C4-2B (cell line): Measurements from ENCODE around the gene TAOK1.

Experiments
- H3K27ac ChIP-seq: fragments of 450-650 bp; 2 replicates; pipeline ENCODE4 v1.5.1; 2017
- CTCF ChIP-seq: fragments of 450-650 bp; conservative IDR thresholded peaks from 2 replicates; pipeline ENCODE4 v1.5.1; 2017; ENCODE audit warnings: mild to moderate bottlenecking
- ZFX ChIP-seq: fragments of 450-650 bp; IDR thresholded peaks from 2 replicates; pipeline ENCODE4 v1.6.1; 2017

TAOK1 gene

DNA sequence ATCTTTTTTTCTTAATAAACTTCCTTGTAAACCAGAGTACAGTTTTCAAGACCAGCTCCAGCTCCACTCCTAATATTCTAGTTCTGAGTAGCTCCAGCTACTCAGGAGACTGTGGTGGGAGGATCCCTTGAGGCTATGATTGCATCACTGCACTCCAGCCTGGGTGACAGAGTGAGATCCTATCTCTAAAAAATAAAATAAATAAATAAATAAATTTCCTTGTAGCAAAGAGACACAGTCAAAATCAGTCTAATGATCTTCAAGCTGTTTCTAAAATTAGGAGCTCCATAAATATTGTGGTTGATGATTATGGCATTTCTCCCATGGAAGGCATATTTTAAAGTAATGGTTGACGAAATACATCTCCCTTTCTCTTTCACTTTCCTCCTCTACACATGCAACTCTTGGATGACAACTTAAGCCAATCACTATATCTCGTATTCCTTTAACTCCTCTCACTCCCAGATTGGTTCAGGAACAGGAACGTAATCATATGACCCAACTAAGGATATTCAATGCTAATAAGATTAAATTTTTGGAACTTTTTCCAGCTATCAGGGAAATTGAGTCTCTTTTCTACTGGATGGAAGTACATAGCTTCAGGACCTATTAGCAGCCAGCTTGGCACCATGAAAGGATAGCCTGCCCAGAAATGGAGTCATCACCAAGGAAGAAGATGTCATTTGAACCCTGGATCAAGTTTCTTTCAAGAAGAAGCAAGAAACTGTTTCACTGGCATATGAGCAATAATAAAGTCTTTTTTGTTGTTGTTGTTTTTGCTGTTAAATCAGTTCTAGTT lies 42.1 kb upstream of the TAOK1 start:
- no peak for TF ChIP-seq CTCF
- no peak for TF ChIP-seq ZFX

DNA sequence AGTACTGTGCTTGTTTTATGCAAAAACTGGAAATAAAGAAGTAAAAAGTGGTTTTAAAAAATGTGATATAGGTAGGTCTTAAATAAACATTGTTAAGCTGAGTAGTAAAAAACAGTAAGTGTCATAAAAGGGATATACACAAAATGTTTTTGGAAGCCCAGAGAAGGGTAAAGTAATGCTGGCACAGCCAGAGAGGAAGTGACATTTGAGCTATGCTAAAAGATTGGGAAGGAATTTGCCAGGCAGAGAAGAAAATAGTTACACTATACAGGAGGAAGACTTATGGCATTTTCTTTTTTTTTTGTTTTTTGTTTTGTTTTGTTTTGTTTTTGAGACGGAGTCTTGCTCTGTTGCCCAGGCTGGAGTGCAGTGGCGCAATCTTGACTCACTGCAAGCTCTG lies 40.8 kb upstream of the TAOK1 start:
- no peak overlapping the region for H3K27ac ChIP-seq
- TF ChIP-seq CTCF, result no peak
- no peak for TF ChIP-seq ZFX

More for the DNA sequence above, 42.1 kb upstream of the TAOK1 start:
- no peak overlapping the region for H3K27ac ChIP-seq

- TF ChIP-seq ZFX (no peak), CTCF (no peak)
- H3K27ac ChIP-seq, result no peak overlapping the region
These were observed 38.0 kb upstream of the TAOK1 start for GRCh38 chr17:29352146-29352545.

- no peak for TF ChIP-seq ZFX
- H3K27ac ChIP-seq, result no peak overlapping the region
These were observed 32.9 kb upstream of the TAOK1 start for GRCh38 chr17:29357232-29357631.

GRCh38 chr17:29357821-29358232 lies 32.3 kb upstream of the TAOK1 start:
- H3K27ac ChIP-seq, result no peak overlapping the region
- TF ChIP-seq CTCF (no peak), ZFX (no peak)

- H3K27ac ChIP-seq, result no peak overlapping the region
- no peak for TF ChIP-seq CTCF
- TF ChIP-seq ZFX, result no peak
These were observed 31.7 kb upstream of the TAOK1 start for GRCh38 chr17:29358416-29358815.

DNA sequence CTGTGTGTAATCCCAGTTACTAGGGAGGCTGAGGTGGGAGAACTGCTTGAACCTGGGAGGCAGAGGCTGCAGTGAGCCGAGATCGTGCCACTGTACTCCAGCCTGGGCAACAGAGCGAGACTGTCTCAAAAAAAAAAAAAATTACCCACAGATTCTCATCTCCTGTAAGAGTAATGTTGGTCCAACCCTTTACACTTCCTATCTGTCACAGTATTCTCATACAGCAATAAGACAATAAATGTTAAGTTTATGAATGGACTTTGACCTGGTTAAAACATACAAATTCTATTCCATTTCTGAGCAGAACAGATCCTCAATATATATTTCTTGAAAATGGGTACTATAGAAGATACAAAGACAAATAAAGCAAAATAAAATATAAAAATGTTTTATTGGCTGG lies 30.4 kb upstream of the TAOK1 start:
- H3K27ac ChIP-seq, result no peak overlapping the region
- TF ChIP-seq CTCF, result no peak
- TF ChIP-seq ZFX, result no peak

GRCh38 chr17:29363716-29364115 lies 26.4 kb upstream of the TAOK1 start:
- TF ChIP-seq CTCF (no peak), ZFX (no peak)
- no peak overlapping the region for H3K27ac ChIP-seq
